ENCODE data around the gene CTAG1B. TPM values are rescaled to one million over a fixed set of nuclear protein-coding genes. Genes with fewer than 3 reads are reported as not detected.
"Not testable (repeated sequence)": the region's sequence is repeated elsewhere in the genome, so short reads cannot be mapped to it uniquely, and the experiment has no call there.

CTAG1B gene
- total RNA-seq, 1 donor from 2014 or later: not detected

- Mint-ChIP-seq H3K9me3 (no peaks in the 10 kb centered on the region), H3K36me3 (ENCODE audit: low read depth) (no peaks in the 10 kb centered on the region), H3K27me3 (no peaks in the 10 kb centered on the region), H3K4me1 (no peaks in the 10 kb centered on the region), H3K4me3 (no peak overlapping the region), H3K27ac (no peak overlapping the region)
- DNase-seq: no peak
- intact Hi-C loops (cut with micrococcal nuclease): no loop called here
Observed at GRCh38 chrX:154649503-154650220, 30.6 kb upstream of the CTAG1B start.

- no peaks in the 10 kb centered on the region for H3K36me3 Mint-ChIP-seq (ENCODE audit: low read depth)
- no peaks in the 10 kb centered on the region for H3K9me3 Mint-ChIP-seq
- H3K4me3 Mint-ChIP-seq: no peak overlapping the region
- no peak for DNase-seq
- no peaks in the 10 kb centered on the region for H3K4me1 Mint-ChIP-seq
- no peaks in the 10 kb centered on the region for H3K27me3 Mint-ChIP-seq
- no peak overlapping the region for H3K27ac Mint-ChIP-seq
- intact Hi-C loops (cut with micrococcal nuclease): no loop called here
Observed at GRCh38 chrX:154648931-154649330, 29.8 kb upstream of the CTAG1B start.

GRCh38 chrX:154645745-154646378 is 26.8 kb upstream of the CTAG1B start:
- H3K4me3 Mint-ChIP-seq; H3K36me3 Mint-ChIP-seq (ENCODE audit: low read depth); H3K27me3 Mint-ChIP-seq; H3K9me3 Mint-ChIP-seq; H3K4me1 Mint-ChIP-seq; H3K27ac Mint-ChIP-seq; intact Hi-C loops (cut with micrococcal nuclease); DNase-seq: not testable (repeated sequence)

GRCh38 chrX:154643708-154644107 is 24.6 kb upstream of the CTAG1B start:
- H3K4me1 Mint-ChIP-seq; H3K27me3 Mint-ChIP-seq; H3K9me3 Mint-ChIP-seq; intact Hi-C loops (cut with micrococcal nuclease); H3K36me3 Mint-ChIP-seq (ENCODE audit: low read depth); H3K27ac Mint-ChIP-seq; H3K4me3 Mint-ChIP-seq; DNase-seq: not testable (repeated sequence)

GRCh38 chrX:154641740-154642139 is 22.7 kb upstream of the CTAG1B start:
- H3K4me1 Mint-ChIP-seq; H3K36me3 Mint-ChIP-seq (ENCODE audit: low read depth); H3K4me3 Mint-ChIP-seq; intact Hi-C loops (cut with micrococcal nuclease); H3K27ac Mint-ChIP-seq; H3K9me3 Mint-ChIP-seq; DNase-seq; H3K27me3 Mint-ChIP-seq: not testable (repeated sequence)

- intact Hi-C loops (cut with micrococcal nuclease): not testable (repeated sequence)
Observed at GRCh38 chrX:154633661-154634060, 14.6 kb upstream of the CTAG1B start.

DNA sequence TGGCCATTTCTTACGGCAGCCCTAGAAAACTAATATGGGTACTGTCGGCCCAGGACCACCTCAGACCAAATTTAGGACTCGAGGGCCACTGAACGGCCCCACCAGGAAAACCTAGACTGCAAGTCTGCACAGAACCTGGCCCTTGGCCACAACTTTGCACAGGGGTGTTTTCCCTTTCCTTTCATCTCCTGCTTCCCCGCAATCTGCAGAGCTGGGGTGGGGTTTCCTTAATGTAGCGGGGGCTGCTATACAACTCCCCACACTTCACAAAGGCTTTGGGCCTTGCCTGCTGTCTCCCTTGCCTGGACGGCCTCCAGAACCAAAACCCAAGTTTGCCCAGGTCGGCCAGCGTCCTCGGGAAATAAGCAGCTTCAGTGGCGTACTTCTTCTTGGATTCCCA is 11.9 kb upstream of the CTAG1B start:
- H3K27ac Mint-ChIP-seq; H3K9me3 Mint-ChIP-seq; H3K4me1 Mint-ChIP-seq; H3K4me3 Mint-ChIP-seq; intact Hi-C loops (cut with micrococcal nuclease); DNase-seq; H3K27me3 Mint-ChIP-seq; H3K36me3 Mint-ChIP-seq (ENCODE audit: low read depth): not testable (repeated sequence)

More at GRCh38 chrX:154633661-154634060, 14.6 kb upstream of the CTAG1B start:
- H3K4me3 Mint-ChIP-seq; H3K9me3 Mint-ChIP-seq; H3K4me1 Mint-ChIP-seq; DNase-seq; H3K36me3 Mint-ChIP-seq (ENCODE audit: low read depth); H3K27me3 Mint-ChIP-seq; H3K27ac Mint-ChIP-seq: not testable (repeated sequence)

GRCh38 chrX:154628960-154629359 is 9.9 kb upstream of the CTAG1B start:
- intact Hi-C loops (cut with micrococcal nuclease); DNase-seq; H3K4me1 Mint-ChIP-seq; H3K27me3 Mint-ChIP-seq; H3K9me3 Mint-ChIP-seq; H3K27ac Mint-ChIP-seq; H3K4me3 Mint-ChIP-seq; H3K36me3 Mint-ChIP-seq (ENCODE audit: low read depth): not testable (repeated sequence)

- H3K4me1 Mint-ChIP-seq; DNase-seq; H3K27me3 Mint-ChIP-seq; H3K36me3 Mint-ChIP-seq (ENCODE audit: low read depth); H3K4me3 Mint-ChIP-seq; H3K9me3 Mint-ChIP-seq; H3K27ac Mint-ChIP-seq; intact Hi-C loops (cut with micrococcal nuclease): not testable (repeated sequence)
Observed at GRCh38 chrX:154620767-154621414, 1.8 kb upstream of the CTAG1B start.

DNA sequence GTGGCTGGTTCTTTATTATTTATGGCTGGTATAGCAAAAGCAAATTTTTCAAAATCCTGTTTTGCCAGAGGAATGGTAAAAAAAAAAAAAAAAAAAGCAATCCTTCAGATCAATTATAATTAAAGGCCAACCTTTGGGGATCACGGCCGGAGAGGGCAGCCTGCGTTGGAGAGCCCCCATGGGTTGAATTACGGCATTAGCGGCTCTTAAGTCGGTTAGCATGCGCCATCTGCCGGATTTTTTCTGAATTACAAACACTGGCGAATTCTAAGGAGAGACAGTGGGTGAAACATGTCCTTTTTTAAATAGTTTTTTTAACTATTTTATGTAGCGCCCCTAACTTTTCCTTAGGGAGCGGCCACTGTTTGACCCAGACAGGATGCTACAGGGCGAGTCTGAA is 5.5 kb downstream of the CTAG1B start:
- H3K36me3 Mint-ChIP-seq (ENCODE audit: low read depth); H3K4me1 Mint-ChIP-seq; DNase-seq; intact Hi-C loops (cut with micrococcal nuclease); H3K4me3 Mint-ChIP-seq; H3K27ac Mint-ChIP-seq; H3K27me3 Mint-ChIP-seq; H3K9me3 Mint-ChIP-seq: not testable (repeated sequence)

- H3K27ac Mint-ChIP-seq: not testable (repeated sequence)
Observed at GRCh38 chrX:154611146-154611545, 7.9 kb downstream of the CTAG1B start.

GRCh38 chrX:154608823-154609222 is 10.3 kb downstream of the CTAG1B start:
- intact Hi-C loops (cut with micrococcal nuclease); H3K36me3 Mint-ChIP-seq (ENCODE audit: low read depth); H3K9me3 Mint-ChIP-seq; H3K27me3 Mint-ChIP-seq; DNase-seq; H3K27ac Mint-ChIP-seq; H3K4me3 Mint-ChIP-seq: not testable (repeated sequence)
- peaks cover 12% of the 10 kb centered on the region for H3K4me1 Mint-ChIP-seq

More at GRCh38 chrX:154611146-154611545, 7.9 kb downstream of the CTAG1B start:
- H3K9me3 Mint-ChIP-seq; H3K4me1 Mint-ChIP-seq; intact Hi-C loops (cut with micrococcal nuclease); H3K4me3 Mint-ChIP-seq; DNase-seq; H3K27me3 Mint-ChIP-seq; H3K36me3 Mint-ChIP-seq (ENCODE audit: low read depth): not testable (repeated sequence)

GRCh38 chrX:154607976-154608375 is 11.1 kb downstream of the CTAG1B start:
- H3K36me3 Mint-ChIP-seq (ENCODE audit: low read depth); intact Hi-C loops (cut with micrococcal nuclease); H3K4me3 Mint-ChIP-seq; H3K27me3 Mint-ChIP-seq; H3K9me3 Mint-ChIP-seq; H3K27ac Mint-ChIP-seq; DNase-seq: not testable (repeated sequence)
- H3K4me1 Mint-ChIP-seq: peaks cover 12% of the 10 kb centered on the region

DNA sequence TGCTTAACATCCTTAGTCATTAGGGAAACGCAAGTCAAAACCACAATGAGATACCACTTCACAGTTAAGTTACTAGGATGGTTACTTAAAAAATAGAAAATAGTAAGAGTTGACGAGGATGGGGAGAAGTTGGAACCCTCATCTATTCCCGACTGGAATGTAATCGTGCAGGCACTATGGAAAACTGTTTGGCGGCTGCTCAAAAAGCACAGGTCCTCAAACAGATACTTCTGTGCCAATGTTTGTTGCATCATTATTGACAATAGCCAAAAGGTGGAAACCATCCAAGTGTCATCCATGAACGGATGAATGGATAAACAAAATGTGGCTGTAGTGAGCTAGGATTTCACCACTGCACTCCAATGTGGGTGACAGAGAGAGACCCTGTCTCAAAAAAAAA is 11.7 kb downstream of the CTAG1B start:
- no peak for DNase-seq
- H3K27me3 Mint-ChIP-seq: peaks cover 3% of the 10 kb centered on the region
- H3K36me3 Mint-ChIP-seq (ENCODE audit: low read depth): no peaks in the 10 kb centered on the region
- peaks cover 12% of the 10 kb centered on the region for H3K4me1 Mint-ChIP-seq
- H3K9me3 Mint-ChIP-seq: peaks cover 3% of the 10 kb centered on the region
- no peak overlapping the region for H3K4me3 Mint-ChIP-seq
- intact Hi-C loops (cut with micrococcal nuclease): no loop called here
- no peak overlapping the region for H3K27ac Mint-ChIP-seq
